Uterus (tissue), 4 donors: Measurements from ENCODE around the gene ERFL. TPM values are rescaled to one million over a fixed set of nuclear protein-coding genes. Genes with fewer than 3 reads are reported as not detected.

Experiments used
- DNase-seq, 2 donors: peaks; one replicate each; pipeline ENCODE4 v3.0.0-alpha.2; 2019 to 2020
- H3K27ac ChIP-seq, 2 donors: fragments of 200-600 bp; sonication (generic); 1 replicate in 1 of 2; 2 replicates in 1 of 2; pipeline ENCODE4 v1.5.1; 2016 to 2018
- H3K27me3 ChIP-seq, 2 donors: fragments of 200-600 bp; sonication (generic); one replicate each; pipeline ENCODE4 v1.5.1; 2018 to 2019; ENCODE audit warnings: control low read depth in 1 of 2
- H3K36me3 ChIP-seq, 2 donors: fragments of 200-600 bp; sonication (generic); one replicate each; pipeline ENCODE4 v1.5.1; 2019; ENCODE audit warnings: control low read depth in 1 of 2
- H3K4me1 ChIP-seq, 2 donors: fragments of 200-600 bp; sonication (generic); one replicate each; pipeline ENCODE4 v1.5.1; 2018 to 2019; ENCODE audit warnings: control low read depth in 1 of 2
- H3K4me3 ChIP-seq, 2 donors: fragments of 200-600 bp; sonication (generic); 1 replicate in 1 of 2; 2 replicates in 1 of 2; pipeline ENCODE4 v1.5.1; 2018 to 2019; ENCODE audit warnings: mild to moderate bottlenecking in 1 of 2
- H3K9me3 ChIP-seq, 2 donors: fragments of 200-600 bp; sonication (generic); one replicate each; pipeline ENCODE4 v1.5.1; 2019; ENCODE audit warnings: control low read depth in 1 of 2
- POLR2A ChIP-seq, 2 donors: fragments of 450-650 bp; IDR thresholded peaks; one replicate each; pipeline ENCODE4 v1.6.1; 2016; ENCODE audit warnings: antibody characterized with exemption in 2 of 2, mild to moderate bottlenecking in 1 of 2, moderate library complexity in 1 of 2
- intact Hi-C: fragments of 100-400 bp; cut with DNase I; formaldehyde crosslinking; loops from one replicate; pipeline ENCODE4 v1.15.1; 2023; ENCODE audit warnings: low total_unique reads
- total RNA-seq, 4 donors: library from RNA; depleted of rRNA in 3 of 4; stranded (reverse); fragments of >200 nt in 3 of 4; gene quantifications; one replicate each; pipeline versions ENCODE4 v1.1.0 to v1.2.4, GENCODE V29; 2014 to 2023
- TF ChIP-seq, protein P1 (sequence below), 4 experiments: fragments of 200-600 bp in 2 of 4; fragments of 450-650 bp in 2 of 4; sonication (generic) in 2 of 4; IDR thresholded peaks; one replicate each; pipeline ENCODE4 v1.5.1; 2016 to 2019; ENCODE audit warnings: antibody characterized with exemption in 4 of 4, mild to moderate bottlenecking in 2 of 4, moderate library complexity in 1 of 4
- donor health status: DM: yes; HTN: yes; CAD: no.

Gene ERFL
- total RNA-seq, 4 donors from 2014 or later = 1.7 TPM; not detected in 3

DNA sequence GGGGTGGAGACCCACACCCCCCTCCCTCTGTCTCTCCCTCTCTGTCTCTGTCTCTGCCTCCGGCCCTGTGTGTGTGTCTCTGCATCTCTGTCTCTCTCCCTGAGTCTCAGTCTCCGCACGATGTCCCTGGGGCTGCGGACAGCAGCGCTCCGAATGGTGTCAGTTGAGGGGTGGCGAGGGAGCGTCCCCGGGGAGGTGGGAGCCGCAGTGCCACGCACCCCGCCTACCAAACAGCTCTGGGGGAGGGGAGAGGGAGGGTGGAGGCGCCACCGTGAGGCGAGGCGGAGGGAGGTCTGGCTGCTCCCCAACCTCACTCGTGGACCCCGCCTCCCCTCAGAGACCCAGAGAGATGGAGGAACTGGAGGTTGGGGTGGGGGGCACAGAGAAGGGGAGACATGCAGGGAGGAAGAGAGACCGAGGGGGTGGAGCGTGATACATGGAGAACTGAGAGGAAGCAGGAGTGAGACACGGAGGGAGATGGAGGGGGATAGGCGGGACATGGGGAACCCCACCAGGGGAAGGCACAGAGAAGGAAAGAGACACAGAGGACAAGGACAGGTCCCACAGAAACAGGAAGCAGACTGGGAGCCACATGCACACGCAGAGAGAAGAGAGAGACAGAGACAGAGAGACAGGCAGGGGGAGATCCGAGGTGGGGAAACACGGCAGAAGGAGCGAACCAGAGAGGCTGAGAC is 7.2 kb downstream of the ERFL start:
- intact Hi-C loops = no loop called here
- peaks cover 6 to 43% of the 10 kb centered on the region in 2 donors for H3K27me3 ChIP-seq
- H3K9me3 ChIP-seq = no peaks in the 10 kb centered on the region
- no peaks in the 10 kb centered on the region for H3K36me3 ChIP-seq
- H3K4me1 ChIP-seq = no peaks in the 10 kb centered on the region
- DNase-seq = no peak
- no peak overlapping the region for H3K27ac ChIP-seq
- TF ChIP-seq, protein P1, sequence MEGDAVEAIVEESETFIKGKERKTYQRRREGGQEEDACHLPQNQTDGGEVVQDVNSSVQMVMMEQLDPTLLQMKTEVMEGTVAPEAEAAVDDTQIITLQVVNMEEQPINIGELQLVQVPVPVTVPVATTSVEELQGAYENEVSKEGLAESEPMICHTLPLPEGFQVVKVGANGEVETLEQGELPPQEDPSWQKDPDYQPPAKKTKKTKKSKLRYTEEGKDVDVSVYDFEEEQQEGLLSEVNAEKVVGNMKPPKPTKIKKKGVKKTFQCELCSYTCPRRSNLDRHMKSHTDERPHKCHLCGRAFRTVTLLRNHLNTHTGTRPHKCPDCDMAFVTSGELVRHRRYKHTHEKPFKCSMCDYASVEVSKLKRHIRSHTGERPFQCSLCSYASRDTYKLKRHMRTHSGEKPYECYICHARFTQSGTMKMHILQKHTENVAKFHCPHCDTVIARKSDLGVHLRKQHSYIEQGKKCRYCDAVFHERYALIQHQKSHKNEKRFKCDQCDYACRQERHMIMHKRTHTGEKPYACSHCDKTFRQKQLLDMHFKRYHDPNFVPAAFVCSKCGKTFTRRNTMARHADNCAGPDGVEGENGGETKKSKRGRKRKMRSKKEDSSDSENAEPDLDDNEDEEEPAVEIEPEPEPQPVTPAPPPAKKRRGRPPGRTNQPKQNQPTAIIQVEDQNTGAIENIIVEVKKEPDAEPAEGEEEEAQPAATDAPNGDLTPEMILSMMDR (IDR thresholded peaks at IDR 0.05) = no peak
- TF ChIP-seq POLR2A (IDR thresholded peaks at IDR 0.05) = no peak
- H3K4me3 ChIP-seq = no peak overlapping the region

GRCh38 chr19:41919948-41920712 is 8.1 kb downstream of the ERFL start:
- TF ChIP-seq, protein P1 (IDR thresholded peaks at IDR 0.05) = no peak
- TF ChIP-seq POLR2A (IDR thresholded peaks at IDR 0.05) = no peak

DNA sequence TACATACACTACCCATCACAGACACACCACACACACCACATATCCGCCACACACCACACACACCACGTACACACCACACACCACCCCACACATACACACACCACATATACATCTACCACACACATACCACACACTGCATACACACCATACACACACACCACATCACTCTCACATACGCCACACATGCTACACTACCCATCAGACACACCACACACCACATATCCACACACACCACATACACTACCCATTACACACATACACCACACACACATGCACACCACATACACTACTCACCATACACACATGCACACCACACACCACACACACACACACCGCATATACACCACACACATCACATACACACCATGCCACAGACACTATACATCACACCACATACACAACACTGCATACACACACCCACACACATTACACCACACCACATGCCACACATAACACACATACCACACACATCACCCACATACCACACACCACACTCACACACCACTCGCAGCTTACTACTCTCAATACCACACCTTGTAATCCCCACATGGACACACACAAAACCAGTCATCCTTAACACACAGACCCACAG is 9.5 kb downstream of the ERFL start:
- Histone ChIP-seq H3K27ac (no peak overlapping the region), H3K27me3 (peaks cover 8 to 54% of the 10 kb centered on the region in 2 donors), H3K4me3 (no peak overlapping the region), H3K4me1 (no peaks in the 10 kb centered on the region), H3K9me3 (no peaks in the 10 kb centered on the region), H3K36me3 (no peaks in the 10 kb centered on the region)
- no peak for DNase-seq
- TF ChIP-seq POLR2A (IDR thresholded peaks at IDR 0.05) = no peak
- TF ChIP-seq, protein P1 (IDR thresholded peaks at IDR 0.05) = no peak
- intact Hi-C loops = no loop called here

More at GRCh38 chr19:41919948-41920712, 8.1 kb downstream of the ERFL start:
- Histone ChIP-seq H3K27ac (no peak overlapping the region), H3K4me1 (no peaks in the 10 kb centered on the region), H3K36me3 (no peaks in the 10 kb centered on the region), H3K9me3 (no peaks in the 10 kb centered on the region), H3K27me3 (peaks cover 2 to 46% of the 10 kb centered on the region in 2 donors), H3K4me3 (no peak overlapping the region)
- intact Hi-C loops = no loop called here
- no peak for DNase-seq

GRCh38 chr19:41918095-41918494 is 10.2 kb downstream of the ERFL start:
- no peak overlapping the region for H3K27ac ChIP-seq
- no peak for DNase-seq
- no peak overlapping the region for H3K4me3 ChIP-seq
- no peaks in the 10 kb centered on the region for H3K36me3 ChIP-seq
- intact Hi-C loops = no loop called here
- H3K4me1 ChIP-seq = no peaks in the 10 kb centered on the region
- H3K27me3 ChIP-seq = peaks cover 10 to 54% of the 10 kb centered on the region in 2 donors
- no peak for TF ChIP-seq POLR2A (IDR thresholded peaks at IDR 0.05)
- TF ChIP-seq, protein P1 (IDR thresholded peaks at IDR 0.05) = no peak
- H3K9me3 ChIP-seq = no peaks in the 10 kb centered on the region

DNA sequence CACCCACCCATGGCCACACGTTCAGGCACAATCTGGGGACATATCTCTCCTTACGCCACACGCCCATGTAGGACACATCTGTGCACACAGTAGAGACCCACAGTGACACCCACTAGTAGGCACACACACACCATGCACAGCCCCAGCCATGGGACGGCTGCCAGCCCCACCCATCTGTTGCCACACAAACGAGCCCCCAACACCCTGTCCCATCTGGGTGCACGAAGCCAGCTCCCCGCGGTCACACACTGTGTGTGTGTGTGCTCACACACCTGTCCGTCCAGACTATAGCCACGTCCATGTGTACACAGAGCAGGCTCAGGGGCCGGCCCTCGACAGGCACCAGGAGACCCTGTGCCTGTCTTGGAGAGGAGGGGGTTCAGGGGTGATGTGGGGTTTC is 10.6 kb downstream of the ERFL start:
- no peaks in the 10 kb centered on the region for H3K4me1 ChIP-seq
- intact Hi-C loops = no loop called here
- H3K27ac ChIP-seq = no peak overlapping the region
- no peaks in the 10 kb centered on the region for H3K9me3 ChIP-seq
- peaks cover 15 to 55% of the 10 kb centered on the region in 2 donors for H3K27me3 ChIP-seq
- H3K4me3 ChIP-seq = no peak overlapping the region
- DNase-seq = no peak
- no peaks in the 10 kb centered on the region for H3K36me3 ChIP-seq
- TF ChIP-seq POLR2A (IDR thresholded peaks at IDR 0.05) = no peak
- TF ChIP-seq, protein P1 (IDR thresholded peaks at IDR 0.05) = no peak
